RCC 7860 (cell line): ENCODE results near the gene PZP.

Experiments used
- DNase-seq: peaks from one replicate; pipeline ENCODE4 v3.0.0-alpha.2; 2015; ENCODE audit warnings: low spot score
- FAIRE-seq: peaks from 2 replicates; lab custom pipeline; 2012; peaks lifted over from hg19 to GRCh38; lab: Jason Lieb, UNC

PZP gene

GRCh38 chr12:9127936-9128663 is 80.1 kb downstream of the PZP start:
- FAIRE-seq (no peak), DNase-seq (no peak)

GRCh38 chr12:9127484-9127883 is 80.7 kb downstream of the PZP start:
- no peak for FAIRE-seq
- no peak for DNase-seq

- no peak for FAIRE-seq
- no peak for DNase-seq
Observed at GRCh38 chr12:9124383-9125031, 83.7 kb downstream of the PZP start.

GRCh38 chr12:9123781-9124382 is 84.3 kb downstream of the PZP start:
- no peak for DNase-seq
- FAIRE-seq: no peak

GRCh38 chr12:9122091-9122609 is 86.0 kb downstream of the PZP start:
- no peak for FAIRE-seq
- no peak for DNase-seq

GRCh38 chr12:9120487-9121184 is 87.6 kb downstream of the PZP start:
- DNase-seq (no peak), FAIRE-seq (no peak)

GRCh38 chr12:9118158-9118557 is 90.0 kb downstream of the PZP start:
- no peak for DNase-seq

GRCh38 chr12:9115731-9116559 is 92.2 kb downstream of the PZP start, which contains the start of gene A2M:
A2M (minus strand) TSS chr12:9115919; CDS start chr12:9115849, 70 bp downstream.
- DNase-seq (no peak), FAIRE-seq (no peak)

More at GRCh38 chr12:9118158-9118557, 90.0 kb downstream of the PZP start:
- FAIRE-seq: no peak

- DNase-seq: no peak
- no peak for FAIRE-seq
Observed at GRCh38 chr12:9114946-9115345, 93.2 kb downstream of the PZP start.

- FAIRE-seq (no peak), DNase-seq (no peak)
Observed at GRCh38 chr12:9113987-9114309, 94.2 kb downstream of the PZP start.

- DNase-seq (no peak), FAIRE-seq (no peak)
Observed at GRCh38 chr12:9113296-9113986, 94.8 kb downstream of the PZP start.

- no peak for DNase-seq
- FAIRE-seq: no peak
Observed at GRCh38 chr12:9112076-9112853, 95.9 kb downstream of the PZP start.

GRCh38 chr12:9111525-9111924 is 96.7 kb downstream of the PZP start:
- FAIRE-seq: no peak
- DNase-seq: no peak

GRCh38 chr12:9109737-9110491 is 98.3 kb downstream of the PZP start:
- DNase-seq (no peak), FAIRE-seq (no peak)

GRCh38 chr12:9109213-9109522 is 99.0 kb downstream of the PZP start:
- no peak for FAIRE-seq
- DNase-seq: no peak

GRCh38 chr12:9108504-9109212 is 99.5 kb downstream of the PZP start:
- no peak for DNase-seq
- FAIRE-seq: no peak

GRCh38 chr12:9107542-9107873 is 100.7 kb downstream of the PZP start:
- no peak for FAIRE-seq

More at GRCh38 chr12:9107542-9107873, 100.7 kb downstream of the PZP start:
- no peak for DNase-seq
